ENCODE data around the gene CCL3.
"Not testable (repeated sequence)": the region's sequence is repeated elsewhere in the genome, so short reads cannot be mapped to it uniquely, and the experiment has no call there.

CCL3 gene

DNA sequence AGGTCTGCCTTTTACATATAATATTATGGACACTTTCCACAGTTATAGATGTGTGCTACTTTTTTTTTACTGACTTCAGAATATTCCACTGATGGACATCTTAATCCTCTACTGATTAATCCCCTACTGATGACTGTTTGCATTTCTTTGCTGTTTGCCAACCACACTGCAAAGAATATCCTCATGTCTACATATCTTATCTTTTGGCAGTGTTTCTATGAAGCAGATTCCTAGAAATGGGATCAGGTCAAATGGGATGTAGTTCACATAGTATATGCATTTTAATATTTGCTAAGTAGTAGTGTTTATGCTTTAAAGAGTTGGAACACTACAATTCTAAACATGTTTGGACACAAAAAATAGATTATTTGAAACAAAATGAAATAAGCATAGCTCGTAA lies 3.2 kb downstream of the CCL3 start:
- no peak for DNase-seq (ENCODE audit: low read depth)

DNA sequence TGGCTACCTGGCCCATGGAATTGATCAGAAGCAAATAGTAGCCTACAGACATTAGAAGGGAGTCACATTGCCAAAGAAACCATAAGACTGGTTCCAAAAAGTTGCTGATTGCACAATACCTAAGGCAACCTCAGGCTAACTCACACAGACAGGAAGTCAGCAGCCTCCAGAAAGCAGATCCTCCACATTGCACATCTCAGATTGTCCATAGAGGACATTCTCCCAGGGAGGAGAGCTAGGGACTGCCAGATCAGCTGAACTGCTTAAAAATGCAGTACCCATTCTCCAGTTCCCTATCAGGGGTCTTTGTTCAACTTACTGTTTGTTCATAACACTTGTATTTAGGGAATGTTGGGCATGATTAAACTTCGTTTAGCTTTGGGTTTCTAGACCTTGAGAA lies 4.2 kb downstream of the CCL3 start:
- no peak for DNase-seq (ENCODE audit: low read depth)

DNA sequence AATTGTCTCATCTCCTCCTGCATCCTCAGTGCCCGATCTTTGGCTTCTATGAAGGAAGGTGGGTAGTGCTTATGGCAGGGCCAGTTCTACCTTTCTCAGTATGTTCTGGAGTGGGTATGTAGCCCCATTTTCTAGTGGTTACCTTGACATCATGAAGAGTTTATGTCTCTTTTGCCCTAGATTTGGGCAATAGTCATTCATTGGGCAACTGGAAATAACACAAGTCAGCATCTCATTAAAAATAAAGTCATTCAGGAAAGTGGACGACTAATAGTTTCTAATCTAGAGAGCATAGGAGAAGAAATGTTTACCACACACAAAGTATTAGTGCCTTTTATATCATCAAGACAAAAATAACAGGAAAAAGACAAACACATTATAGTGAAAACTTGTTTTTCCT lies 6.3 kb downstream of the CCL3 start:
- DNase-seq (ENCODE audit: low read depth): not testable (repeated sequence)

DNA sequence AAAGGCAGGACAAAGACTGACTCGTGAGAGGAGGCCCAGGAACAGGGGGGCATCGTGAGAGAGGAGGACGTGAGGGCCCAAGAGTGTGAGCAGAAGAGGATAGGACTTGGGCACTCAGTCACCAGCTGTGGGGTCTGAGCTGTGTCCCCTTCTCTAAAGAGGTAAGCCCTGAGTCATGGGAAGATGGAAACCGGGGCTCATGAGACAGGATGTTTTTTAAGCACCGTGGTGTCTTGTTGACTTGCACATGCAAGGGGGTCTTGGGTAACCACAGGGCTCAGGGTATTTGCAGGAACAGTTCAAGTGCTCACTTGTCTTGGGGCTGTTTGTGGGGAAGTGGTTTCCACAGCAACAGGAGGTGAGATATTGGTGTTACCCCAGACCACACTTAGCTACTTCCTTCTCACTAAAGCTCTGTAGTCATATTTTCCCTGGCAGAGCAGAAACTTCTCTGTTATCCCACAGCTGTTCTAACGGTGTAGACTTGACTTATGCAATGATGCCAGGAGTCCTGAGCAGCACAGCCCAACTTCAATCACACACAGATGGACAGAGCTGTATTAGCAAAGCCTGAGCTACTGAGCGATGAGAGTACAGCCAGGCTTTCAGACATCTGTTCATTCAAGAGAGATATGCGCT lies 7.3 kb downstream of the CCL3 start:
- not testable (repeated sequence) for DNase-seq (ENCODE audit: low read depth)

DNA sequence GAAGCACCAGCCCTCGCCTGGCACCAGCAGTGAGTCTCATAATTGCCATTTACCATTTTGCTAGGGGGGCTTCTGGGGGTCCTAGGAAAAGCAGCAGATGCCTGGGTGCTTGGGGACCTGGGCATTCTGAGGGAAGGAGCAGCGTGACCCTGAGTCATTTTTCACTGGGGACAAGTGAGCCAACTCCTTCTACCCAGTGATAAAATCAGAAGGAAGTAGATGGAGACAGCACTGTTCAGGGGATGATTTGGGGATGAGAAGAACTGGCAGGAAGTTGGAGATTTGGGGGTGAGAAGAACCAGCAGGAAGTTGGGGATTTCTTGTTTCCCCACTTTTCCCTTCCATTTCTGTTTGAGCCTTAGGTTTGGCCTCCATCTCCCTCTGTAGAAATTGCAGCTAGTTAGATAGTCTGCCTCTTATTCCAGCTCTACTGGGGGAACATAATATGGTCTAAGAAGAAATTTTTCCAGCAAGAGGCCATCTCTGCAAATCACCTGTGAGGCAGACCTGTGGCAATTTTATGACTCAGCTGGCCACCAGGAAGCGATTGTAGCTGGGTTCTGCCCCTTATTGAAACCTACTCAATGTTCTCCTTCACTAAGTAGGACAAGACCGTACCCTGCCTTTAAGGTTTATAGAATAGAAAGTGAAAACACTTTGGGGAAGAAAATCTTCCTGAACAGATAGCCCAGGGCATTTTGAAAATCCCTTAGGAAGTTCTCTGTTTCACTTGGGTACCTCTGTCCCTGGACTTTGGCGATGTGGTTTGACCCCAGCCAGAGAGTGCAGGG lies 8.1 kb downstream of the CCL3 start:
- not testable (repeated sequence) for DNase-seq (ENCODE audit: low read depth)

DNA sequence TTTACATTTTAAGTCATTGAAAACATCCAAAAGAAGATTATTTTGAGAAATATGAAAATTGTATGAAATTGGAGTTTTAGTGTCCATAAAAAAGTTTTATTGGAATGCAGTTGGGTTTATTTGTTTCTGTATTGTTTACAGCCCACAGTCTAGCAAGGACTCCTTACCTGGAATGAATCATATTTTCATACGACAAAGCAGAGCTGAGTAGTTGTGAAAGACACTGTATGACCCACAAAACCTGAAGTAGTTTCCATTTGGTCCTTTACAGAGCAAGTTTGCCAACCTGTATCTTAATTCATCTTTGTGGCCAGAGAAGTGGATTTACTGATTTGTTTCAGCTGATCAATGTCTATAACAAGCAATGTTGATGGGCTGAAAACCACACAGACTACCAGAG lies 15.6 kb downstream of the CCL3 start:
- no peak for DNase-seq (ENCODE audit: low read depth)

DNA sequence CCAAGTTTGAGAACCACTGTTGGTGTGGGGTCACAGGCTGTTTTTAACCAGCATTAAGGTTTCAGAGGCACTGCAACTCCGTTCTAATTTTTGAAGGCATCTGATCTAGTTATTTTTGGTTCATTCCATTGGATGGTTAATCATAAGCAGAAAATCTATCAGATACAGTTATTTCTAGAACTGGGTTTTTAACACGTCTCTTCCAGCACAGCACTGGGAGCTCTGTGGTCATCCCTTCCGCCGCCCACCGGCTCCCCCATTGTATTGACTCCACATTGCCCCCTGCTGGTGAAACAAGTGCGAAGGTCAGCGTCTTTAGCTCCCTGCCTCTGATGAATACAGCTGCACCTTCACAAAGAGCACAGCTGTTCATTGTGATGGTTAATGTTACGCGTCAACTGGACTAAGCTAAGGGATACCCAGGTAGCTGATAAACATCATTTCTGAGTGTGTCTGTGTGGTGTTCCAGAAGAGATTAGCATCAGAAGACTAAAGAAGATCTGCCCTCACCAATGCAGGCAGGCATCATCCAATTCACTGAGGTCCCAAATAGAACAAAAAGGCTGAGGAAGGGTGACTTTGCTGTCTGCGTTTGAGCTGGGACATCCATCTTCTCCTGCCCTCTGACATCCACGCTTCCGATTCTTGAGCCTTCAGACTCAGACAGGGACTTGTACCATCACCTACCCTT lies 17.4 kb downstream of the CCL3 start:
- DNase-seq (ENCODE audit: low read depth): no peak

DNA sequence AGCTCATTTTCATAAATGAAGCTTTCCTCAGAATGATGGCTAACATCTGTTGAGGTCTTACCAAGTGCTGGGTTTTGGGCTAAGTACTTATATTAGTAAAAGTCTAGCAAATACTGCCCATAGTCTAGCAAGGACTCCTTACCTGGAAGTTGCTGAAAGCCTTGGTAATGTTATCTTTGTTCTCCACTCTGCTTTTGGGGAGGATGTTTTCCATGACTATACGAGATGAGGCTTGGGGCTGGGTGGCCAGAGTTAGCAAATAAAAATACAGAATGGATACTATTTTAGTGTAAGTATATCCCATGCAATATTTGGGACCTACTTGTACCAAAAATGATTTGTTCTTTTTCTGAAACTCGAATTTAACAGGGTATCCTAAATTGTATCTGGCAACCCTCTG lies 18.2 kb downstream of the CCL3 start:
- no peak for DNase-seq (ENCODE audit: low read depth)

DNA sequence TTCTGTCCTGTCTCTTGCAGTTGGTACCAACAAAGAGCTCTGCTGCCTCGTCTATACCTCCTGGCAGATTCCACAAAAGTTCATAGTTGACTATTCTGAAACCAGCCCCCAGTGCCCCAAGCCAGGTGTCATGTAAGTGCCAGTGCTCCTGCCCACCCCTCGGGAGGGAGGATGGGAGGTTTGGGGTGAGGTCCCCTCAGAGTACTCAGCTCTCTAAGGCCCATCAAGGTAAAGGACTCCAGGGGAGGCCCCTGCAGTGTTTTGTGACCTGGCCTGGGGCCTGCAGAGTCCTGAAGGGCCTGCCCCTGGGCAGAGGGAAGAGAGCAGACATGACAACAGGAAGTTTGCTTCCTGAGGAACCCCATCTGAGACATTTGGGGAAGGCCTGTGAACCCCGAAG lies 19.5 kb downstream of the CCL3 start:
- no peak for DNase-seq (ENCODE audit: low read depth)

DNA sequence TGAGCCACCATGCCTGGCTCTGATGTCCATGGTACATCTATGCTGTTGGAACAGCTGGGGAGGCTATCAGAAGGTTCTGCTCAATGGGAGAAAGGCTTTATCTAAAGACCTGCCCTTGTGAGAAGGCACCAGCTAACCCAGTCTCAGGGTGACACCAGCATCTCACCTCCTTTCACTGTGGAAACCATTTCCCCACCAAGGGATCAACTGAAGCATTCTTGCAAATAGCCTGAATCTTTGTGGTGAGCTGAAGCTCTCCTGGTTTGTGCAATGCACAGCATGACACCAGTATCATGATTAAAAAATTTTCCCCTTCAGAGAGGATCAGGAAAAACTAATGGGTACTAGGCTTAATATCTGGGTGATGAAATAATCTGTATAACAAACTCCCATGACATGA lies 20.8 kb downstream of the CCL3 start:
- DNase-seq (ENCODE audit: low read depth): no peak

DNA sequence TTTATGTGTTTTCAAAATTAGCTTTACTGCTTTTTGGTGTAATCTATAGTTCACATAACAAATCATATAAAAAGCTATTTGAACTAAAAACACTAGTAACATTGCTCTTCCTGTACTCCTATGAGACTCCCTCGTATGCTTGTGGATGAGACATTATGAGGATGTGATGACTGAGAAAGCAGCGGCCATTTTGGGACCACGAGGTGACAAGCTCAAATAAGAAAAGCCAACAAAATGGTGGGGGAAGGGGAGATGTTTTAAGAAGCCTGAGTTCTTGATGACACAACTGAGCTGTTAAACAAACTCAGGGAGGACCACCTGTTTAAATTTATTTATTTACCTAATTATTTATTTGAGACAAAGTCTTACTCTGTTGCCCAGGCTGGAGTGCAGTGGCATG lies 21.4 kb downstream of the CCL3 start:
- no peak for DNase-seq (ENCODE audit: low read depth)

DNA sequence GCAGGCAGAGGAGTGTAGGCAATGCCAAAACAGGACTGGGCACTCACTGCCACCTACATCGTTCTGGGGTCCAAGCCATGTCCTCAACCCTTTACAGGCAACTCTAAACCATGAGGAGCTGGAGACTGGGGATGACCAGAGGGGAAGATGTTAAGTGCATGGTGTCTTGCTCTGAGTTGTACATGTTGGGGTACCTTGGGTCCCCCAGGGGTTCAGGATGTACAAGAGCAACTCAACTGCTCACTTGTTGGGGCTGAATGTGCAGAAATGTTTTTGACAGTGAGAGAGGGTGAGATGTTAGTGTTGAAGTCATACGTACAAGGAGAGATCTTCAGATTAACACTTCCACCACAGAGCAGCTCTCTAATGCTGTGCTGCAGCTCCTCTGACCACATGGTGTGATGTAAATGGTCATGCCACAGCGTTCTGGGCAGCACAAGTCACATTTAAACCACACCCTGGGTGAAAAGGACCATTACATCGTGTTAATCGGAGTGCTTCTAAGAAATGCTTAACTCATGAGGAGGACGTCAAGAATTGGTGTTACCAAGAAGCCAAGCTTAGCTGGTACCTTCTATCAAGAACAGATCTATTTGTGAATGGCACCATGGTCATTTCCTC lies 23.5 kb downstream of the CCL3 start:
- no peak for DNase-seq (ENCODE audit: low read depth)

DNA sequence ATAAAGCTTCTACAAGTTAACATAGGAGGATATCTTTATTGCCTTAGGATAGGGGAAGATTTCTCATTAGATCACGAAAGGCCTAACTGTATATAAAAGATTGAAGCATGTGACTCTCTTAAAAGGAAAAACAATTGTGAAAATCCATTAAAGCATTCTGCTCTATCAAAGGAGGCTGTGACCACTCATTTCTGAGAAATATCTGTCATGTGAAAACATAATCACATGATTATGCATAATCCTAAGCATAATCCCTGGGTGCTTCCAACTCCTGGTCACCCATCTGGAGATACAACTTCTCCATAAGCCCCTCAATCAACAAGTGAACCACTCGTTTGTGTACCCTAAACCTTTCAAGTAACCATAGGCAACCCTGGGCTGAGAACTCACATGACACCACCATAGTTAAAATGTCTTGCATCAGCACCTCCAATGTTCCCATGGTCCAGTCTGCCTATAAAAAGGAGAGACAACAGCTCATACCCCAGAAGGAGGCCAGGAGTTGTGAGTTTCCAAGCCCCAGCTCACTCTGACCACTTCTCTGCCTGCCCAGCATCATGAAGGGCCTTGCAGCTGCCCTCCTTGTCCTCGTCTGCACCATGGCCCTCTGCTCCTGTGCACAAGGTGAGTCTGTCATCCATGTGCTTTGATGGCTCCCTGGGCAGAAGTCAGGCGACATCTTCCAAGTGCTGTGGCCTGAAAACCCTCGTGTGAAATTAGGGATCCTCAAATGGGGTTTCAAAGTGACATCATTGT lies 26.0 kb downstream of the CCL3 start, which contains the start of gene CCL18:
CCL18 (plus strand) TSS at position 487 of the 756 bp plus-strand sequence; CDS start at position 558, 71 bp downstream.
- DNase-seq (ENCODE audit: low read depth): no peak

DNA sequence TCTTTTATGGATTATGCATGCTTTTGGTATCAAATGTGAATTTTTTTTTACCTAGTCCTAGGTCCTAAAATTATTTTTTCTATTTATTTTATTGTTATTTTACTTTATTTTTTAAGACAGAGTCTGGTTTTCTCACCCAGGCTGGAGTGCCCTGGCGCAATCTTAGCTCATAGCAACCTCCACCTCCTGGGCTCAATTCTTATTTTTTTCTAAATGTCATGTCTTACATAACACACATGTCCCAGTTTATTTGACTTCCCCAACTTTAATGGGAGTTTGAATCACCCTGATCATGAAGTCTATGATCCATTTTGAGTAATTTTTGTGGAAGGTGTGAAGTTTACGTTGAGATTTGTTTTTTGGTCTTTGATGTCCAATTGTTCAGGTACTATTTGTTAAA lies 29.1 kb downstream of the CCL3 start:
- no peak for DNase-seq (ENCODE audit: low read depth)

DNA sequence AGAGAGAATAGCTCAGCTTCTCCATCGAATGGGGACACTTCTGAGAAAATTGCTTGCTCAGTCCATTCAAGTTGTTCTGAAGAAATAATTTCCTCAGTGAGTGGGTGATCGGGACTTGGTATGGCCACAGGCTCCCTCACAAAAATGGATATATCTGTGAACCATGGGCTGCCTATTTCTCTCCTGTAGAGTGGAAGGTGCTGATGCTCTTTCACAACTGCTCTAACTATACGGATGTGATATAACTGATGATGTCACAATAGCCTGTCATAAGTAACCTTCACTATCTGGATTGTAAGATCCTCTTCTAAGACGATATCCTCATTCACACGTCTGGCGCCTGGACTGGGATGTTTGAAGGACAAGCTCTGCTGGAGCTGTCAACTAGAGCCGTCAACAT lies 30.5 kb downstream of the CCL3 start:
- no peak for DNase-seq (ENCODE audit: low read depth)

DNA sequence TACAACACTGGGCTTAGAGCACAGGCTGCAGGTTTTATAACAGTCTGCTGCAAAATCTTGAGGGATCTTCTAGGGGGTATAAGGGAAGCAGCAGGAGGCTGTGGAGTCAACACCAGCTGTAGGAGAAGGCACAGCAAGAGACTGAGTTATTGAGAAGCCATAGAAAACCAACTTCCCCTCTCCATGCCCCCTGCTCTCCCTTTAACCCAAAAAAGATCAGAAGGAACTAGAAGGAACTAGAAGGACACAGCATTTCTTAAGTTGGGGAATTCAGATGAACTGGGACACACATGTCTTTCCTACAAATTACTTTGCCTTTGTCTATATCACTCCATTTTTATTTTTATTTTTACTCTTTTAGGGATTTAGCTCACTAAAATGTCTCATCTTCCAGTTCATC lies 32.0 kb downstream of the CCL3 start:
- DNase-seq (ENCODE audit: low read depth): no peak

DNA sequence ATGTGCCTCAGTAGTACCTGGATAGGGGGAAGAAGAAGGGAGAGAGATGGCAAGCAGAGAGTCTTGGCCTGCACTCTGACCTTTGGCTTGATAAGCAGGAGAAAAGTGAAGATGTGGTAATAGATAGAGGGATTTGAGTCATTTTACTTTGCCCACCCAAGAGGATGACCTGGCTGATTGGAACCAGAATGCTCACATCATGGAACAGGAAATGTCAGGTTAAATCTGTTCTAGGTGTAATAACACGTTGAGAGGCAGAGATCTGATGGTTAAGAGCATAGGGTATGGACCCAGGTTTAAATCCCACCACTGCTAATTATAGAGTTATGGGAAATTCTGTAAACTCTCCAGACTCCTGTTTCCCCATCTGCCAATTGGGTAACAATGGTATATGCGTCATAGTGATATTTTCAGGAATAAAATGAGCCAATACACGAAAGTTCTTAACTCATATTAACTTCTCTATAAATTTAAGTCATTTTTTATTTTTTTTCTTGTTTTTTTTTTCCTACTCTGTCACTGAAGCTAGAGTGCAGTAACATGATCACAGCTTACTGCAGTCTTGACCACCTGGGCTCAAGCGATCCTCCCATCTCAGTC lies 33.9 kb downstream of the CCL3 start:
- no peak for DNase-seq (ENCODE audit: low read depth)

DNA sequence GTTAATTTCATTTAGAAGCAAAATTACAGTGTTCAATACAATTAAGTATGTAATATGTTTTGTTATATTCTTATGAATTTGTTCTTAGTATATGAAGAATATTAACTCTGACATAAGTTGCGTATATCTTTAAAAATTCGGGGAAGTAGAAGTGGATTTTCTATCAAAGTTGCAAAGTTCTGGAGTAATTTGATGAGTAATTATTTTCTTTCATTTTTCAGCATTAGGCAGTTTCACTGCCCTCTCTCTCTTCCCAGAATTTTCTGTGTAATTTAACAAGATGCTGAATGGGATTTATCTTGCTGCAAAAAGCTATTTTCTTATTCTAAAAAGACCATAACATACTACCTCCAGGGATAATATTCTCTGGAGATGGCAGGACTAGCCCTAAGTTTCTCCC lies 34.8 kb downstream of the CCL3 start:
- DNase-seq (ENCODE audit: low read depth): no peak

DNA sequence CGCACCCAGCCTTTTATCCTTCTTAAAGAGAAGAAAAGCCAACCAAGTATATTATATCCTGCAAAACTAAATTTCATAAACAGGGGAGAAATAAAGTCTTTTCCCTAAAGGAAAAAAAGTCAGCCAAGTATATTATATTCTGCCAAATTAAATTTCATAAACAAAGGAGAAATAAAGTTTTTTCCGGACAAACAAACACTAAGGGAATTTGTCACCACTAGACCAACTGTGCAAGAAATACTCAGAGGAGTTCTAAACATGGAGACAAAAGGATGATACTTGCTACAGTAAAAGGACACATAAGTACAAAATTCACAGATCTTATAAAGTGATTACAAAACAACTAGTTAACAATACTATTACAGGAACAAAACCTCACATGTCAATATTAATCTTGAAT lies 40.3 kb downstream of the CCL3 start:
- DNase-seq (ENCODE audit: low read depth): no peak

DNA sequence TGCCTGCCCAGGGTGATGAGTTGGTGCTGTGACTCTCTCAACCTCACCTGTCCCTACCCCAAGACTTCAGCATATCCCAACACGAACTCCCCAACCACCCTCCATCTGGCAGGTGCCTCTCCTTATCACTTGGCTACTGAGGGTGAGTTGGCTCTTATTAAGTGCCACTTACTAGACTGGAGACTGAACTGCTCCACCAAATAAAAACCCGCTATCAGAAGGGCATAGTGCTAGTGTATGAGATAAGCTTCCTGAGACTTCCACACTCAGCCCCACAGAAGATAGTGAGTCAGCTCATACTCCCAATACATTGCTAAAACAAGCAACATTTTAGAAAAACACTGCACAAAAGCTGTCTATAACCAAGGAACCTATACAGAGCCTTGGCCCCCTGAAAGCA lies 41.9 kb downstream of the CCL3 start:
- DNase-seq (ENCODE audit: low read depth): no peak
